Stimulated activated CD4-positive, alpha-beta T cell treated with anti-CD3 and anti-CD28 coated beads, Interleukin-1b, Interleukin-23, amount 100 ng/mL, for 1 hour (primary cell): ENCODE measurements around the gene PSORS1C2.

ENCODE experiments used
- DNase-seq, 2 donors: peaks; one replicate each; pipeline ENCODE4 v3.0.0-alpha.2; 2020; ENCODE audit warnings: low read depth in 2 of 2

The PSORS1C2 gene

DNA sequence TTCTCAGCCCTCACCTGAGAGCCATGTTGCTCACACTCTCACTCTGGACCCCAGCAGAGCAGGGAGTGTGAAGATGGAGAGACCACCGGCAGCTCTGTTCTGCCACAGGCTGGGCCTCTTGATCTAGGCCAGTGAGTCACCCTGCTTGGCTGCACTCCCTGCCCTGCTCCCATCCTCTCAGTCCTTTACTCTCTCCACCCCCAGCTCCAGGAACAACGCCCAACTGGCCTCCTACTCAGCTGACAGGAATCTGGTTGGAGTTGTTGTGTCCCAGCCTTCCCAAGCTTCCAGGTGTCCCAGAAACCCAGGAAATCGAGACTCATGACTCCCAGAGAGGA is 24.4 kb downstream of the PSORS1C2 start, which contains the start of gene PSORS1C1:
Gene PSORS1C1 (plus strand): TSS at position 260 of the 338 bp plus-strand sequence. CDS start 14,833 bp downstream, outside the sequence.
- no peak for DNase-seq

DNA sequence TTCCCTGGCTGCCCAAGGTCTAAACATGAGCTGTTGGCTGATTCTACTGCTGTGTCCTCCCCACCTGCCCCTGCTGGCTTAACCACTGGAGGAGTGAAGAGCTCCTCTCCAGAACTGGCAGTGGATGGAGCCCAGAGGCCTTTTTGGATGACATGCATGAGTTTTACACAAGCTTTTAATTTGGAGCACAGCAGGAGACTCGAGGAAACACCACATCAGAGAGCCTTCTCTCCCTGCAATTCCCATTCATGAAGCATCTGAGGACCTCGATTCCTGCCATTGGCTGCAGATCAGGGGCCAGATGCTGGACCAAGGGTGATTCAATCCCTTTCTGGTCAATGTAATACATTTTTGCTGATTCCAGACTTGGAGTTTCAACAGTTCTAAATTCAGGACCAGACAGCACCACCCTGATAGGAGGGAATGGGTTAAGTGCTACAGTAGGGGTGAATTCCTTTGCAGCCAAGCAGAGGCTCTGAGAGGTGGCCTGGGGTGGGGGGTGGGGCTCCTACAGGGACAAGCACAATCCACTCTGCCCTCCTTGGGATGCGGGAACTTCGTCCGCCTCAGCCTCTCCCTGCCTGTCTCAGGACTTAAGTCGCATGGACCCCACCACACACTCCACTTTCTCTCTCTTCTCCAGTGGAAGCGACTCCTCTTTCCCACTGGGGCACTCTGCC is 24.9 kb downstream of the PSORS1C2 start:
- DNase-seq, result no peak

DNA sequence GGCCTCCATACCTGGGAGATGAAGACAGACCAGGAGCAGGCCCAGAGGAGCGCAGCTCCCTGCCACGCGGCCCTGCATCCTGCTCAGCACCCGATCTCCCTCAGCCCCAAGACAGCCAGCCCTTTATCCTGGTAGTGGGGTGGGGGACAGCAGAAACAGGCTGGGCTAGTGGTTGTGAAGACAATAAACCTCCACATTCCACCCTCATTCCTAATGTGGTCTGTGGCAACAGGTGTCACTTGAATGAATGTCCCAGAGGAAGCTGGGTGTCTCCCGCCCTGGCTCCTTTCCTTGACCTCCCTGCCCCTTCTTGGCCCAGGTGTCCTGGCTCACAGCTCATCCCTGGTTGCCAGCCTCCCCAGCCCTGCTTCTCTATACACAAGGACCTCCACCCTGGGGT is 26.4 kb downstream of the PSORS1C2 start, which contains the start of gene C6orf15:
Gene C6orf15 (minus strand): TSS at position 98 of the 400 bp plus-strand sequence. CDS start 20 bp downstream, at position 78.
- no peak for DNase-seq

DNA sequence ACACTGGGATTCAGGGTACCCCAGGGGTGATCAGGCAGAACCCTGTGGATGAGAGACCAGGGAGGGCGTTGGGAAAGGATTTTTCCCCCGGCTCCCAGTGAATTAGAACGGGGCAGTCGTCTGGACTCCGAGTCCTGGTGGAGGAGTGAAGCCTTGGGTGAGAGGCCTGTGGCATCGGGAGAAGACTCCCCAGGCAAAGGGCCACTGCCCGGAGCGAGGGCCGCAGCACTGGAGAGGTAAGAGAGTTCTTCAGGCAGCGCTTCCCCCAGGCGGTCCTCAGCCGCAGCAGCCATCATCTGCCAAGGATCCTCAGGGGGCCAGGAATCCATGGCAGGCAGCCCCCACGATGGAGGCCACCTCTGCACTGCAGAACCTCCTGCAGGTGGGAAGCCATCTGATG is 27.2 kb downstream of the PSORS1C2 start:
- no peak for DNase-seq

DNA sequence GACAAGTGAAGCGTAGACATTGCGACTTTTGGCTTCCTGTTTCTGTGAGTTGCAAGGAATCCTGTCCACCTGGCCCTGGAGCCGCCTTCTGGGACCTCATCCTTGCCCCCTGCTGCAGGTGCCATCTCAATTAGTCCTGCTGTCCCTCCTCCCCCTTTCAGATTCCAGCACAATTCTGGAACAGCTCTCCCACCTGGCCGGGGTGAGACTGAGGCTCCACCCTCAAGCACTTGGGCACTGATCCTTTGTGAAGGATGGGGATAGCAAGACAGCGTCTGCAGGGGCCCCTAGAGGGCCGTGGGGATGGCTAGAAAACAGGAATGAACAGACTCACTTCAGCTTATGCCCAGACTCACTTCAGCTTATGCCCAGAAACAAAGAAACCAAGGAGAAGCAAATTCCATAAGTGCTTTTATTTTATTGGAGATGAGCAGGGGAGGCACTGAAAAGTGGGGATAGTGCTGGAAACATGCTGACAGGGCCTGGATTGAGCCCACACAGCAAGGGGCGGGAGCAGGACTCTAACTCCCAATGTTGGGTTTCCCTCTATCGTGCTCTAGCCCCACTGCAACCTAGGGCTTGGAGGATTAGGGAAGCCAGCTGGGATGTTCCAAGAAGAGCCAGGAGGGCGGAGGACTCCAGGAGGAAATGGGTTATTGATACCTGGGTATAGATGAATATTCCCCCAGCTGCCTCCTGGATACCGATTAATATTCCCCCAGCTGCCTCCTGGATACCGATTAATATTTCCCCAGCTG is 27.9 kb downstream of the PSORS1C2 start:
- no peak for DNase-seq

DNA sequence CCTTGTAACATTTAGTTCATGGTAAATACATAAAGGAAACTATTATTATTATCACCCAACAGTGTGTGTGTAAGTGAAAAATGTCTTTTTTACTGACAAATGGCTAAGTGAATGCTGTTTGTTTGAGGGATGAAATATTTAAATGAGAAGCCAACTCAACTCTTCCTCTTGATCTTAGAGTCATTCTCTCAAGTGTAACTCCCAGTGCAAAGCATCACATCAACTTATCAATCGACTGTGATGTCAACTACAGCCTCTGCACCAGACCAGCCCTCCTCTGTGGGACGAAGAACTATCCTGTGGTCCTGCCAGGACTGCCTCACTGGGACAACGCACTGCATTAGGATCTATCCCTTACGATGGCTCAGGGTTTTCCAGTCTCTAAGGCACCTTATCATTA is 31.8 kb downstream of the PSORS1C2 start:
- no peak for DNase-seq

DNA sequence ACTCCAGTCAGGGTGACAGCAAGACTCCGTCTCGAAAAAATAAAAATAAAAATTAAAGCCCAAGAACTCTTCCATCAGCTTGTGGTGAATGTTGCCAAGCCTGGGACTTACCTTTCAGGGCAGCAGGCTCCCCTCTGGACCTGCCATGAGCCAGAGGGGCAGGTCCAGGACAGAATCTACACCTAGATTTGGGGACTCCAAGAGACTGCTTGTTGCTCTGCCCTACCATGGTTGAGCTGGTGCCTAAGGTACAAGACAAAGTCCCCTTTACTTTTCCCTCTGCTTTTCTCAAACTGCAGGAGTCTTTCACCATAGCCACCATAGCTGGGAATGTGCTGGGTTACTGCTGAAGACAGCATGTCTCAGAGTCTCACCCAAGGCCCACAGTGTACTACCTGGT is 35.7 kb downstream of the PSORS1C2 start:
- no peak for DNase-seq

DNA sequence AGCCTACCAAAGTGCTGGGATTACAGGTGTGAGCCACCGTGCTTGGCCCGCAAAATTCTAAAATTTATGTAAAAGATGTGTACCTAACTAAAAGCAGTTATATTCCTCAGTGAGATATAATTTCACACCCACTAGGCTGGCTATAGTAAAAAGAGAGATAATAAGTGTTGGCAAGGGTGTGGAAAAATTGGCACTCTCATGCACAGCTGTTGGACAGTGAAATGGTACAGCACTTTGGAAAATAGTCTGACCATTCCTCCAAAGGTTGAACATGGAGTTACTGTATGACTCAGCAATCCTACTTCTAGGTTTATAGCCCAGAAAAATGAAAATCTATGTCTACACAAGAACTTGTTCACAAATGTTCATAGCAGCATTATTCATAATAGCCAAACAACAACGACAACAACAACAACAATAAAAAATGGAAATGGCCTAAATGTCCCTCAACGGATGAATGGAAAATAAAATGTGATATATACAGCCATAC is 40.4 kb downstream of the PSORS1C2 start:
- no peak for DNase-seq

DNA sequence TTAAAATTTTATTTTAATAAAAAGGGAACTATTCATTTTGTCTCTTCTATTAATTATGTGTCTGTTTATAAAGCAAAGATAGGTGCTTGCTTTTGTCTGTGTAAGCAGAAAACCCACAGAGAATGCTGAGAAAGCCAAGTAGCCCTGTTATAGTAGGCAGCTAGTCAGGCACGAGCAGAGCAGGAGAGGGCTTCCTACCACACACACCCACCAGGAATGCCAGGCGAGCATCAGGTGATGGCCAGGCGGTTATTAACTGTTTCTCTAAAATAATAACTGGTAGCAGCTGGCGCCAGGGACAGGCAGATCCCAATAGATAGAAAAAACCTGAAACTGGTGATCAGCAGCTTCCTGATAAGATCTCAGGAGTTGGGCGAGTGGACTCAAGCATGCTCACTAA is 42.2 kb downstream of the PSORS1C2 start:
- DNase-seq, result no peak

DNA sequence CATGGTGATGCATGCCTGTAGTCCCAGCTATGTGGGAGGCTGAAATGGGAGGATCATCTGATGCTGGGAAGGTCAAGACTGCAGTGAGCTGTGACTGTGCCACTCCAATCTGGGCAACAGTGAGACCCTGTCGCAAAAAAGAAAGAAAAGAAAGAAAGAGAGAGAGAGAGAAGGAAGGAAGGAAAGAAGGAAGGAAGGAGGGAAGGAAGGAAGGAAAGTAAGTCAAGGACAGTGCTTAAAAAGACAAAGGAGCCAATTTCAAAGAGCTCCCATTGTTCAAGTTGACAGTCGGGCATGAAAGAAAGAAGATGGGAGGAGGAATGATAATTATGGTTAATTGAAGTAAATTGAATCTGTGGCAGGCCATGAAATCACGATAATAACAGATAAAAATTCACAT is 42.7 kb downstream of the PSORS1C2 start:
- no peak for DNase-seq

DNA sequence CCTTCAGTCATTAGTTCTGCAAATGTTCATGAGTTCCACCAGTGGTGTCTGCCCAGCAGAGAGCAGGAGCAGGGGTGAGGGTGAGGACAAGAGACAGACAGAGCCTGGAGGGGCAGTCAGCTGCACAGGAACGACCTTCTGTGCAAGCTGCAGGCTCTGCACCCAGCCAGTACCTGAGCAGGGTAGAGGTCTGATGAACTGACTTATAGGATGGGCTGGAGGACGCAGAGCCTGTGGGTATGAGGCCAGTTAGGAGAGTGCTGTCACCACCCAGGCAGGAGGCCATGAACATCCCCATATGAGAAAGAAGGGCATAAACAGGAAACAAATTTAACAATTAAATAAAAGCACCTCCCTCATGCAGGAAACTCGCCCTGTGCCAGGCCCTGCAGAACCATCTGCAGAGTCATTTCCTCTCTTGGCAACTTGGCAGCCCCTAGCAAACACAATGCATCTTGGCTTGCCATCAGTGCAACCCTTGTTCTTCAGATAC is 44.4 kb downstream of the PSORS1C2 start:
- no peak for DNase-seq

DNA sequence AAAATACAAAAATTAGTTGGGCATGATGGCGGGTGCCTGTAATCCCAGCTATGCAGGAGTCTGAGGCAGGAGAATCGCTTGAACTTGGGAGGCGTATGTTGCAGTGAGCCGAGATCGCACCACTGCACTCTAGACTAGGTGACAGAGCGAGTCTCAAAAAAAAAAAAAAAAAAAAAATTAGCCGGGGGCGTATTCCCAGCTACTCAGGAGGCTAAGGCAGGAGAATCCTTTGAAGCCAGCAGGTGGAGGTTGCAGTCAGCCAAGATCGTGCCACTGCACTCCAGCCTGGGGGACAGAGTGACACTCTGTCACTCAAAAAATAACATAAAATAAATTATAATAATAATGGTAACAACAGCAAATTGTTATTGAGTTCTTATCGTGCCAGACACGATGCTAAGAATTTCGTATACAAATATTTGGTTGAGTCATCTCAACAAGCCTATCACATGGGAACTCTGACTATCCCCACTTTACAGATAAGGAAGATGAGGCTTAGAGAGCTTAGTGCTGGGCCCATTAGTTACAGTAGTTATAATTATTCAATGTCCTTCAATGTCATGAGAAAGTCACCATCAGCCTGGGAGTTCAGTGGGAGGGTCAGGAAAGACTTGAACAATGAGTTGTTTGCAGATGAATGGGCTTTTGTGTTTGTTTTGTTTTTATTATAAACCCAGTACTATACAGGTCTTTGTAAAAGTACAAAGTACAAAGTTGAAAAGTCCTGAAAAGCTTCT is 45.9 kb downstream of the PSORS1C2 start:
- no peak for DNase-seq

DNA sequence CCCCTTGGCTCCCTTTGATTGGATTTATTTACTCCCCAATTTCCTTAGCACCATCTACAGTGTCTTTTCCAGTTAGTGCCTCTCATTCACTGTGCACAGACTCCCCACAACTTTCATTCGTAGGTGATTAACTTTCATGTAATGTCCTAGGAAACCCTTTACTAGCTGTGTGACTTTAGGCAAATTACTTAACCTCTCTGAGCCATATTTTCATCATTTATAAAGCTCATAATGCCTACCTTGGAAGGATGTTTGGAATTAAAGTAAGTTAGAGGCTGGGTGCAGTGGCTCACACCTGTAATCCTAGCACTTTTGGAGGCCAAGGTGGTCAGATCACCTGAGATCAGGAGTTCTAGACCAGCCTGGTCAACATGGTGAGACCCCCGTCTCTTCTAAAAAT is 46.6 kb downstream of the PSORS1C2 start:
- no peak for DNase-seq

DNA sequence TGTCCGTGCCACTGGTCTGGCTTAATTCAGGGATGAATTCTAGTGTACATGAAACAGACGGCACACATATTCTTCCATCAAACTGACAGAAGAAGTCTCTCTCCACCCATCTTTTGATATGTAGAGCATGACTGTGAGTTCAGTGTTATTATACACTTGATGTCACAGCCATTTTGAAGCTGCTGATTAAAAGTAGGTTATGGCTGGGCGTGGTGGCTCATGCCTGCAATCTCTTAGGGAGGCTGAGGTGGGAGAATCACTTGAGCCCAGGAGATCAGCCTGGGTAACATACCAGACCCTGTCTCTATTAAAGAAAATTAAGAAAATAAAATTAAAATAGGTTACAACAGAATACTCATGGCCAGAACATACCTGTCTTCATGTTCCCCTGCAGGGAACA is 47.2 kb downstream of the PSORS1C2 start:
- no peak for DNase-seq

DNA sequence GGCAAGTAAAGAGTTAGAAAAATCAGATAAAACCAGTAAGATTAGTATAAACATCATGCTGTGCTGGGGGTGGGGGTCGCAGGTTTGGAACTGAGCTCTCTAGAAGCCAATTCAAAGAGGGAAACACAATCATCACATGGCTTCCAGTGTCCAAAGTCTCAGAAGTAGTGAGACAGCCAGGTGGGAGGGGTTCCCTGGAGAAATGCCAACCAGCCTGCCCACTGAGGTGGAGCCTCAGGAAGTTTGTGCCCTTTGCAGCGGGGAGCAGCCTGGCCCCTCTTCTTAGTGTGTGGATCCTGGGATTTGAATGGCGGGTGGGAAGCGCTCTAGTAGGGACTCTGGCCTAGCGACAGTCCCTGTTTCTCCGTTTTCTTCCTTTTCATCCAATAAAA is 47.9 kb downstream of the PSORS1C2 start:
- DNase-seq, result no peak

DNA sequence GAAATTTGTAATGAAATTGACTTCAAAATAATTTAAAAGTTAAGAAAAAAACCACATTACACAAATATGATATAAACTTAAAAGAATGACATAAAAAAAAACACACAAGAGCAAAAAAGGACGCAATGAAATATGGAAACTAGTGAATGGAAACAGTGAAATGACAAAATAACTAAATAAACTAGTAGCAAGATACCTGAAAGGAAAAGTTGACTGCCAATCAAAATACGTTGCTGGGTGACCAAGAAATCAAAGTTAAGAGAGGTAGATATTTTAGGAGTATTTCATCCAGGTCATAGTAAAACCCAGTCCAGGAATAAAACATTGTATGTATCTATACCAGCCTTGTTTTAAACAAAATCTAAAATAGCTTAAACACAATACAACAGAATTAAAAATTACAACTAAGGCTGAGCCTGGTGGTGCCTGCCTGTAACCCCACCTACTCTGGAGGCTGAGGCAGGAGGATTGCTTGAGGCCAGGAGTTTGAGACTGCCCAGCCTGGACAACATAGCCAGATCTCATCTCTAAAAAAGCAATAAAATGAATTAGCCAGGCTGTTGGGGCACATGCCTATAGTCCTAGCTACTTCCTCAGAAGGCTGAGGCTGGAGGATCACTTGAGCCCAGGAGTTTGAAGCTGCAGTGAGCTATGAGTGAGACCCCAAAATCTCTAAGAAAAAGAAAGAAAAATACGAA is 48.4 kb downstream of the PSORS1C2 start:
- no peak for DNase-seq
